ENCODE data around the gene UBE2F.

Gene UBE2F

DNA sequence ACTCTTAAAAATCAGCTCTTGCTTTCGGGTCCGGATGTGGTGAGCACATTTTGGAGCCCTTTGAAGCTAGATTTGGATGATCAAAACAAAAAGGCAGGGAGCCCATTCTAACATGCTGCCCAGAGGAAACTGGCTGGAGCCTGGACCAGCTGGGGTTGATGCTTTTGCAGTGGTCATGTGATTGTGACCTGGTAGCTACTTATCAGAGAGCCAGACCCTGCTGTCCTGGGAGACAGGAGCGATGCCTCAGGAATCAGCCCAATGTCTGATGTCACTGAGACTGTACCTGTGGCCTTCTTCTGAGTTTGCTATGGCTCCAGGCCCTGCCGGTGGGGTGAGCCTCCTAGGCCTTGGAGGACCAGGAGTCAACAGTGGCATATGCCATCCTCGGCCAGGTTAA is 75.3 kb downstream of the UBE2F start:
- Histone ChIP-seq H3K4me3 (ENCODE audit: low read depth in 1 of 2, low read length in 1 of 2) (no peak overlapping the region), H3K27me3 (no peaks in the 10 kb centered on the region), H3K36me3 (peaks cover 96% of the 10 kb centered on the region), H3K27ac (no peak overlapping the region), H3K9me3 (no peaks in the 10 kb centered on the region), H3K4me1 (ENCODE audit: control insufficient read depth in 1 of 2, insufficient read depth in 1 of 2, low read depth in 1 of 2, low read length in 1 of 2) (no peaks in the 10 kb centered on the region)
- TF ChIP-seq, protein P1, sequence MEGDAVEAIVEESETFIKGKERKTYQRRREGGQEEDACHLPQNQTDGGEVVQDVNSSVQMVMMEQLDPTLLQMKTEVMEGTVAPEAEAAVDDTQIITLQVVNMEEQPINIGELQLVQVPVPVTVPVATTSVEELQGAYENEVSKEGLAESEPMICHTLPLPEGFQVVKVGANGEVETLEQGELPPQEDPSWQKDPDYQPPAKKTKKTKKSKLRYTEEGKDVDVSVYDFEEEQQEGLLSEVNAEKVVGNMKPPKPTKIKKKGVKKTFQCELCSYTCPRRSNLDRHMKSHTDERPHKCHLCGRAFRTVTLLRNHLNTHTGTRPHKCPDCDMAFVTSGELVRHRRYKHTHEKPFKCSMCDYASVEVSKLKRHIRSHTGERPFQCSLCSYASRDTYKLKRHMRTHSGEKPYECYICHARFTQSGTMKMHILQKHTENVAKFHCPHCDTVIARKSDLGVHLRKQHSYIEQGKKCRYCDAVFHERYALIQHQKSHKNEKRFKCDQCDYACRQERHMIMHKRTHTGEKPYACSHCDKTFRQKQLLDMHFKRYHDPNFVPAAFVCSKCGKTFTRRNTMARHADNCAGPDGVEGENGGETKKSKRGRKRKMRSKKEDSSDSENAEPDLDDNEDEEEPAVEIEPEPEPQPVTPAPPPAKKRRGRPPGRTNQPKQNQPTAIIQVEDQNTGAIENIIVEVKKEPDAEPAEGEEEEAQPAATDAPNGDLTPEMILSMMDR (IDR thresholded peaks at IDR 0.05) = no peak

DNA sequence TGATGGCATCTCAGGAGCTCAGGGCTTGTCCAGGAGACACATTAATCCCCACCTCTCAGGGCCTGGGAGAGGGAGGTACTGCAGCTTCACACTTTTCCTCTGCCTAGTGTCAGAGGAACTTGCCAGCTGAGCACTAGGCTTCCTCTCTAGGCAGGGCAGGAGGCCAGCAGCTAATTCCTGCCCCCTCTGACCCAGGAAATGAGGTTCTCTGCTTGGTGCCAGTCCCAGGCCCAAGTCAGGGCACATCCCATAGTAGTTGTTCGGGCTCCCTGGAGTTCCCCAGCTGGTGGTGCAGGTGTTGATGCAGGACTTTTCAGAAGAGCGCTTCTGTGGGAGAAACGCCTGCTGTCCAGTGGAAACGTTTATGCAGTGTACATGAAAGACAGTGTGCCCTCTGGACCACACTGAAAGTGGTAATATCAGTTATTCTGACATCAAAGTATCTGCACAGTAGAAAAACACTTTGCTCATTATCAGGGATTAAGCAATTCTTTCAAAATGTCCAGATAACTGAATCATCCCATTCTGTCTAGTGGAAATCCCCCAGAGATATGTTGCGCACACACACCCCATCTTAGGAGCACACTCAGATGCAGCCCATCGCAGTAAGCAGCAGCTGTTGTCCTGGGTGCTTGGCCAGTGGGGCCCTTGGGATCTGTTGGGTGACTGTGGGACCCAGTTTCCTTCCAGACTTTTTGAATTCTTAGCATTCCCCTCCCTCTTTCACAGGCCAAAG is 76.2 kb downstream of the UBE2F start:
- no peaks in the 10 kb centered on the region for H3K9me3 ChIP-seq
- no peak overlapping the region for H3K4me3 ChIP-seq (ENCODE audit: low read depth in 1 of 2, low read length in 1 of 2)
- H3K36me3 ChIP-seq = peaks cover 87% of the 10 kb centered on the region
- H3K4me1 ChIP-seq (ENCODE audit: control insufficient read depth in 1 of 2, insufficient read depth in 1 of 2, low read depth in 1 of 2, low read length in 1 of 2) = no peaks in the 10 kb centered on the region
- no peaks in the 10 kb centered on the region for H3K27me3 ChIP-seq
- no peak overlapping the region for H3K27ac ChIP-seq
- TF ChIP-seq, protein P1 (IDR thresholded peaks at IDR 0.05) = no peak

DNA sequence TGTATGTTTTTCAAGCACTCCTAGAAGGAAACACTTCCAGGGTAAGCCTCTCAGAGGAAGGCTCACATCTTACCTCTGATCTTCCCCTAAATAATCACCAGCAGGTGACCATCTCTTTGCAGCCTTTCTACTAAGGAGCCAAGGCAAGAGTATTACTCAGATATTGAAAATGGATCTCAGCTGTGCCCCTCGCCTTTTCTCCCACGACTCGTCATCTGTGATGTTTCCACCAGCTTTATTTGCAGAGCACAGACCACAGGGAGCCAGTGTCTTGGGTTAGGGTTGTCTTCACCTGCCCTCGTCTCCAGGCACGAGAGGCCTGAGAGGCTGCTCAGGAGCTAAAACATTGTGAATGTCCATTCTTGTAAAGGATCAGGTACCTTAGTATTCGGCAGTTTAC is 77.0 kb downstream of the UBE2F start:
- H3K36me3 ChIP-seq = peaks cover 78% of the 10 kb centered on the region
- TF ChIP-seq, protein P1 (IDR thresholded peaks at IDR 0.05) = no peak

DNA sequence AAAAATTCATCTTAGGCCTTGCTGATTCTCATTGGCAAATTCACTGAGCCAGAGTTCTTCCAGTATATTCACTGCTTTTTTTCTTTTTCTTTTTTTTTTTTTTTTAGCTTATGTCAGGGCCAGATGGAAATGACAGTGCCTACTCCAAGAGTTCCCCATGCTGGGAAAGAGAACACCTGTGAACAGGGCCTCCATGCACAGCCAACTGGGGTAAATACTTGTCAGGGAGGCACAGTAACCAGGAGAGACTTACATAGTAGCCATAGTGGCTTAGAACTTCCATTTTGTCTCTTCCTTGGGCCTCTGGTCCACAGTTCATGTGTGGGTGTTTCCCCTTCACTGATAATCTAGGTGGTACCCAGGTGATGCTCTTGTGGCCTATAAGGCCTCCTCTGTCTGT is 78.8 kb downstream of the UBE2F start:
- TF ChIP-seq, protein P1 (IDR thresholded peaks at IDR 0.05) = no peak
- Histone ChIP-seq H3K4me3 (ENCODE audit: low read depth in 1 of 2, low read length in 1 of 2) (no peak overlapping the region), H3K36me3 (peaks cover 61% of the 10 kb centered on the region), H3K9me3 (no peaks in the 10 kb centered on the region), H3K4me1 (ENCODE audit: control insufficient read depth in 1 of 2, insufficient read depth in 1 of 2, low read depth in 1 of 2, low read length in 1 of 2) (no peaks in the 10 kb centered on the region), H3K27me3 (no peaks in the 10 kb centered on the region), H3K27ac (no peak overlapping the region)

More for the DNA sequence above, 77.0 kb downstream of the UBE2F start:
- Histone ChIP-seq H3K27me3 (no peaks in the 10 kb centered on the region), H3K4me3 (ENCODE audit: low read depth in 1 of 2, low read length in 1 of 2) (no peak overlapping the region), H3K4me1 (ENCODE audit: control insufficient read depth in 1 of 2, insufficient read depth in 1 of 2, low read depth in 1 of 2, low read length in 1 of 2) (no peaks in the 10 kb centered on the region), H3K27ac (no peak overlapping the region), H3K9me3 (no peaks in the 10 kb centered on the region)

DNA sequence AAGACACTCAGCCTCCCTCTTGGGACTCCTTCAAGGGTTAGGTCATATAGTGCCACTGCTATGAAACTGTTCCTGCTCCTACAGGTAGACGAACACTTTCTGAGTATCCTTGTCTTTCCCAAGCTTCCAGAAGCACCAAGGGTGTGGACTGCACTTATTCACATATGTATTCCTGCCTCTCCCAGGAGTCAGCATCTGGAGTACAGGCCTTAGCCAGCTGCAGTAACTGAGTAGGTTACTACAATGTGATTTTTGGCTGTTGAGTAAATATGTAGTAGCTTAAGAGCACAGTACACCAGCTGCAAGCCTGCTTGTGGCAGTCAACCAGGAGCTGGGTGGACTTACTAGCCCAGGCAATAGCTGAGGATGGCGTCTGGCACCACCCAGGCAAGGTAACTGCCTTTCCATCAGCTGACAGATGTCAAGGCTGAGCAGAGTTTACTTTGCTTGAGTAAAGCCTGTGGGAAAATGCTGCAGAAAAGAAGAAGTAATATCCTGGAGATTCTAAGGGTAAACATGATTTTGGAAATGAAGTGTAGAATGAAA is 80.0 kb downstream of the UBE2F start:
- Histone ChIP-seq H3K36me3 (peaks cover 49% of the 10 kb centered on the region), H3K27ac (no peak overlapping the region), H3K27me3 (no peaks in the 10 kb centered on the region), H3K4me1 (ENCODE audit: control insufficient read depth in 1 of 2, insufficient read depth in 1 of 2, low read depth in 1 of 2, low read length in 1 of 2) (no peaks in the 10 kb centered on the region), H3K9me3 (no peaks in the 10 kb centered on the region), H3K4me3 (ENCODE audit: low read depth in 1 of 2, low read length in 1 of 2) (no peak overlapping the region)
- TF ChIP-seq, protein P1 (IDR thresholded peaks at IDR 0.05) = no peak
